ENCODE measurements around the gene C1D. TPM values are rescaled to one million over a fixed set of nuclear protein-coding genes. Genes with fewer than 3 reads are reported as not detected.

Gene C1D
- total RNA-seq, 2 experiments from 2014 or later, result 19.1 to 36.3 TPM

- Histone ChIP-seq H2AFZ (ENCODE audit: low read length) (peak overlapping the region; percentile 33; the same call in 1 of the 2 replicates), H3K36me3 (ENCODE audit: insufficient read depth, low read length) (no peaks in the 10 kb centered on the region; the same call in 1 of the 2 replicates), H3K4me3 (ENCODE audit: low read depth, low read length, poor library complexity, severe bottlenecking) (no peak overlapping the region), H3K4me2 (ENCODE audit: low read length) (no peak overlapping the region), H3K79me2 (ENCODE audit: insufficient read depth, low read depth, low read length) (no peaks in the 10 kb centered on the region), H3K9me2 (ENCODE audit: insufficient read depth, low read length) (no peaks in the 10 kb centered on the region; the same call in 1 of the 2 replicates), H3K4me1 (ENCODE audit: insufficient read depth, low read length, poor library complexity, severe bottlenecking) (peaks cover 28% of the 10 kb centered on the region), H3K9me3 (ENCODE audit: low read length) (no peaks in the 10 kb centered on the region), H4K20me1 (ENCODE audit: insufficient read depth, low read length) (no peaks in the 10 kb centered on the region), H3K27ac (ENCODE audit: low read depth, low read length, poor library complexity, severe bottlenecking) (no peak overlapping the region)
- no TSS peak for BruUV-seq (replicated peaks)
- no peak for DNase-seq (ENCODE audit: low spot score)
- POLR2A ChIA-PET, result interaction anchor here (0.6 to 1.8 kb wide), 6 partner anchors 9 to 27 kb away, joined by 3 to 6 read pairs (median 4); no protein-coding TSS in a partner anchor
- TF ChIP-seq EZH2phosphoT487 (IDR thresholded peaks at IDR 0.05; ENCODE audit: borderline replicate concordance, low read depth, low read length) (no peak), CTCF (conservative IDR thresholded peaks at IDR 0.05; ENCODE audit: low read length) (no peak)
- CTCF ChIA-PET (ENCODE audit: unreplicated experiment), result no interaction called here
- intact Hi-C loops (cut with micrococcal nuclease; ENCODE audit: unreplicated experiment), result no loop called here
Measured at GRCh38 chr2:68088940-68089339, 26.1 kb upstream of the C1D start.

GRCh38 chr2:68086166-68086565 lies 23.4 kb upstream of the C1D start:
- ChIA-PET POLR2A (interaction anchor here (0.6 to 2.3 kb wide), 7 partner anchors 12 to 106 kb away, joined by 3 to 9 read pairs (median 3); partner anchors contain the start of gene C1D), CTCF (ENCODE audit: unreplicated experiment) (no interaction called here)
- BruUV-seq (replicated peaks), result no TSS peak
- Histone ChIP-seq H3K4me3 (ENCODE audit: low read depth, low read length, poor library complexity, severe bottlenecking) (no peak overlapping the region), H3K9me3 (ENCODE audit: low read length) (no peaks in the 10 kb centered on the region), H3K4me2 (ENCODE audit: low read length) (0 out of 2 replicates have a peak overlapping the region, but pooled peaks have one; percentile 9), H2AFZ (ENCODE audit: low read length) (peak overlapping the region; percentile 20; the same call in 1 of the 2 replicates), H3K36me3 (ENCODE audit: insufficient read depth, low read length) (no peaks in the 10 kb centered on the region; the same call in 1 of the 2 replicates), H4K20me1 (ENCODE audit: insufficient read depth, low read length) (no peaks in the 10 kb centered on the region), H3K4me1 (ENCODE audit: insufficient read depth, low read length, poor library complexity, severe bottlenecking) (peaks cover 51% of the 10 kb centered on the region), H3K79me2 (ENCODE audit: insufficient read depth, low read depth, low read length) (no peaks in the 10 kb centered on the region), H3K9me2 (ENCODE audit: insufficient read depth, low read length) (no peaks in the 10 kb centered on the region; the same call in 1 of the 2 replicates), H3K27ac (ENCODE audit: low read depth, low read length, poor library complexity, severe bottlenecking) (no peak overlapping the region)
- intact Hi-C loops (cut with micrococcal nuclease; ENCODE audit: unreplicated experiment), result no loop called here
- no peak for DNase-seq (ENCODE audit: low spot score)
- TF ChIP-seq EZH2phosphoT487 (IDR thresholded peaks at IDR 0.05; ENCODE audit: borderline replicate concordance, low read depth, low read length) (no peak), CTCF (conservative IDR thresholded peaks at IDR 0.05; ENCODE audit: low read length) (no peak)

- H3K4me1 ChIP-seq (ENCODE audit: insufficient read depth, low read length, poor library complexity, severe bottlenecking), result peaks cover 37% of the 10 kb centered on the region
- no peaks in the 10 kb centered on the region for H4K20me1 ChIP-seq (ENCODE audit: insufficient read depth, low read length)
- H3K27ac ChIP-seq (ENCODE audit: low read depth, low read length, poor library complexity, severe bottlenecking), result peak overlapping the region; percentile 32
- H3K9me3 ChIP-seq (ENCODE audit: low read length), result no peaks in the 10 kb centered on the region
- H3K36me3 ChIP-seq (ENCODE audit: insufficient read depth, low read length), result no peaks in the 10 kb centered on the region; the same call in 1 of the 2 replicates
- no peak overlapping the region for H3K4me3 ChIP-seq (ENCODE audit: low read depth, low read length, poor library complexity, severe bottlenecking)
- intact Hi-C loops (cut with micrococcal nuclease; ENCODE audit: unreplicated experiment), result loop anchor here (1.0 kb wide), 1 partner anchor 38 kb away; no protein-coding TSS in a partner anchor
- BruUV-seq (replicated peaks), result no TSS peak
- POLR2A ChIA-PET, result interaction anchor here (0.7 kb wide), 1 partner anchor 357 kb away, joined by 4 read pairs; no protein-coding TSS in a partner anchor
- H3K79me2 ChIP-seq (ENCODE audit: insufficient read depth, low read depth, low read length), result no peaks in the 10 kb centered on the region
- TF ChIP-seq CTCF (conservative IDR thresholded peaks at IDR 0.05; ENCODE audit: low read length), result no peak
- no peak for TF ChIP-seq EZH2phosphoT487 (IDR thresholded peaks at IDR 0.05; ENCODE audit: borderline replicate concordance, low read depth, low read length)
- H3K4me2 ChIP-seq (ENCODE audit: low read length), result peak overlapping the region; percentile 49
- peak overlapping the region; percentile 75; the same call in 1 of the 2 replicates for H2AFZ ChIP-seq (ENCODE audit: low read length)
- CTCF ChIA-PET (ENCODE audit: unreplicated experiment), result no interaction called here
- no peaks in the 10 kb centered on the region; the same call in 1 of the 2 replicates for H3K9me2 ChIP-seq (ENCODE audit: insufficient read depth, low read length)
- peak; percentile 68 for DNase-seq (ENCODE audit: low spot score)
Measured at GRCh38 chr2:68083346-68083745, 20.5 kb upstream of the C1D start.

Measured in OCI-LY7 (cell line).